Epithelial cell of prostate (primary cell): ENCODE data around the gene TBC1D2.
"Not testable (repeated sequence)": the region's sequence is repeated elsewhere in the genome, so short reads cannot be mapped to it uniquely, and the experiment has no call there.

Source experiments
- DNase-seq: peaks from one replicate; pipeline ENCODE4 v3.0.0-alpha.2; 2011; ENCODE audit warnings: low read depth, low spot score
- H3K27ac ChIP-seq: fragments of 450-650 bp; 2 replicates; pipeline ENCODE4 v1.5.1; 2017; ENCODE audit warnings: mild to moderate bottlenecking

The TBC1D2 gene

GRCh38 chr9:98272083-98272482 is 16.6 kb upstream of the TBC1D2 start:
- no peak for DNase-seq
- H3K27ac ChIP-seq = no peak overlapping the region

- no peak overlapping the region for H3K27ac ChIP-seq
- DNase-seq = no peak
Measured at GRCh38 chr9:98271479-98271878, 16.0 kb upstream of the TBC1D2 start.

- H3K27ac ChIP-seq, DNase-seq: not testable (repeated sequence)
Measured at GRCh38 chr9:98270284-98270683, 14.8 kb upstream of the TBC1D2 start.

- not testable (repeated sequence) for DNase-seq, H3K27ac ChIP-seq
Measured at GRCh38 chr9:98269652-98270051, 14.2 kb upstream of the TBC1D2 start.

- not testable (repeated sequence) for DNase-seq, H3K27ac ChIP-seq
Measured at GRCh38 chr9:98267556-98267955, 12.1 kb upstream of the TBC1D2 start.

GRCh38 chr9:98264516-98264915 is 9.1 kb upstream of the TBC1D2 start:
- DNase-seq = no peak
- no peak overlapping the region for H3K27ac ChIP-seq

- H3K27ac ChIP-seq = no peak overlapping the region
- DNase-seq = no peak
Measured at GRCh38 chr9:98263482-98264357, 8.3 kb upstream of the TBC1D2 start.

- H3K27ac ChIP-seq = no peak overlapping the region
- DNase-seq = no peak
Measured at GRCh38 chr9:98263080-98263479, 7.6 kb upstream of the TBC1D2 start.

GRCh38 chr9:98262056-98262455 is 6.6 kb upstream of the TBC1D2 start:
- DNase-seq = no peak
- no peak overlapping the region for H3K27ac ChIP-seq

GRCh38 chr9:98260635-98261034 is 5.2 kb upstream of the TBC1D2 start:
- no peak for DNase-seq
- H3K27ac ChIP-seq = no peak overlapping the region

- DNase-seq = no peak
- H3K27ac ChIP-seq = no peak overlapping the region
Measured at GRCh38 chr9:98259791-98260190, 4.3 kb upstream of the TBC1D2 start.

- H3K27ac ChIP-seq = peak overlapping the region; percentile 96
- DNase-seq = no peak
Measured at GRCh38 chr9:98256756-98257155, 1.3 kb upstream of the TBC1D2 start.

GRCh38 chr9:98255061-98255577 is 330 bp downstream of the TBC1D2 start:
- peak overlapping the region; percentile 96 for H3K27ac ChIP-seq
- no peak for DNase-seq

- peak overlapping the region; percentile 96 for H3K27ac ChIP-seq
Measured at GRCh38 chr9:98254228-98255060, 1.0 kb downstream of the TBC1D2 start.

GRCh38 chr9:98253565-98253964 is 1.9 kb downstream of the TBC1D2 start:
- no peak for DNase-seq
- peak overlapping the region; percentile 96 for H3K27ac ChIP-seq

More at GRCh38 chr9:98254228-98255060, 1.0 kb downstream of the TBC1D2 start:
- no peak for DNase-seq

- peak overlapping the region; percentile 96 for H3K27ac ChIP-seq
- peak; percentile 66 for DNase-seq
Measured at GRCh38 chr9:98251551-98251950, 3.9 kb downstream of the TBC1D2 start.

- H3K27ac ChIP-seq = peak overlapping the region; percentile 96
- DNase-seq = no peak
Measured at GRCh38 chr9:98249771-98250170, 5.7 kb downstream of the TBC1D2 start.

- H3K27ac ChIP-seq = peak overlapping the region; percentile 96
- peak; percentile 93 for DNase-seq
Measured at GRCh38 chr9:98248737-98249474, 6.5 kb downstream of the TBC1D2 start.

- no peak for DNase-seq
- peak overlapping the region; percentile 96 for H3K27ac ChIP-seq
Measured at GRCh38 chr9:98247831-98248657, 7.4 kb downstream of the TBC1D2 start.
